ENCODE data around the gene COL4A1.

Gene COL4A1

GRCh38 chr13:110116072-110116487 is 190.9 kb downstream of the COL4A1 start:
- H3K9me2 ChIP-seq (replicated peaks; ENCODE audit: insufficient read depth, low read length), result no peaks in the 10 kb centered on the region
- no peaks in the 10 kb centered on the region for H3K79me2 ChIP-seq (ENCODE audit: low read length)
- H3K9ac ChIP-seq (ENCODE audit: low read length), result no peak overlapping the region
- TF ChIP-seq EZH2 (optimal IDR thresholded peaks at IDR 0.05; ENCODE audit: low read depth, low read length) (no peak), EZH2phosphoT487 (IDR thresholded peaks at IDR 0.05; ENCODE audit: low read length) (no peak)
- TF ChIP-seq, protein P1, sequence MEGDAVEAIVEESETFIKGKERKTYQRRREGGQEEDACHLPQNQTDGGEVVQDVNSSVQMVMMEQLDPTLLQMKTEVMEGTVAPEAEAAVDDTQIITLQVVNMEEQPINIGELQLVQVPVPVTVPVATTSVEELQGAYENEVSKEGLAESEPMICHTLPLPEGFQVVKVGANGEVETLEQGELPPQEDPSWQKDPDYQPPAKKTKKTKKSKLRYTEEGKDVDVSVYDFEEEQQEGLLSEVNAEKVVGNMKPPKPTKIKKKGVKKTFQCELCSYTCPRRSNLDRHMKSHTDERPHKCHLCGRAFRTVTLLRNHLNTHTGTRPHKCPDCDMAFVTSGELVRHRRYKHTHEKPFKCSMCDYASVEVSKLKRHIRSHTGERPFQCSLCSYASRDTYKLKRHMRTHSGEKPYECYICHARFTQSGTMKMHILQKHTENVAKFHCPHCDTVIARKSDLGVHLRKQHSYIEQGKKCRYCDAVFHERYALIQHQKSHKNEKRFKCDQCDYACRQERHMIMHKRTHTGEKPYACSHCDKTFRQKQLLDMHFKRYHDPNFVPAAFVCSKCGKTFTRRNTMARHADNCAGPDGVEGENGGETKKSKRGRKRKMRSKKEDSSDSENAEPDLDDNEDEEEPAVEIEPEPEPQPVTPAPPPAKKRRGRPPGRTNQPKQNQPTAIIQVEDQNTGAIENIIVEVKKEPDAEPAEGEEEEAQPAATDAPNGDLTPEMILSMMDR (IDR thresholded peaks at IDR 0.05; ENCODE audit: low read length), result peak; percentile 40
- DNase-seq, result no peak
- H2AFZ ChIP-seq (ENCODE audit: low read length), result no peak overlapping the region
- no peaks in the 10 kb centered on the region for H4K20me1 ChIP-seq (ENCODE audit: insufficient read depth, low read length)
- no peaks in the 10 kb centered on the region for H3F3A ChIP-seq (ENCODE audit: insufficient read depth, low read length)
- no peaks in the 10 kb centered on the region for H3K27me3 ChIP-seq (replicated peaks; ENCODE audit: insufficient read depth, low read length)
- H3K4me2 ChIP-seq (ENCODE audit: low read depth, low read length), result no peak overlapping the region
- no peaks in the 10 kb centered on the region for H3K9me3 ChIP-seq (replicated peaks; ENCODE audit: insufficient read depth, low read length)
- no peak overlapping the region for H3K27ac ChIP-seq (ENCODE audit: low read length)
- no peak overlapping the region for H3K4me3 ChIP-seq (ENCODE audit: low read length)
- H3K36me3 ChIP-seq (replicated peaks; ENCODE audit: insufficient read depth, low read length), result no peaks in the 10 kb centered on the region
- no peaks in the 10 kb centered on the region for H3K4me1 ChIP-seq (ENCODE audit: low read length)

- Histone ChIP-seq H3K9ac (ENCODE audit: low read length) (no peak overlapping the region), H3K9me3 (replicated peaks; ENCODE audit: insufficient read depth, low read length) (no peaks in the 10 kb centered on the region), H3K4me3 (ENCODE audit: low read length) (no peak overlapping the region), H3K9me2 (replicated peaks; ENCODE audit: insufficient read depth, low read length) (no peaks in the 10 kb centered on the region), H3K4me2 (ENCODE audit: low read depth, low read length) (no peak overlapping the region), H2AFZ (ENCODE audit: low read length) (no peak overlapping the region), H3K27me3 (replicated peaks; ENCODE audit: insufficient read depth, low read length) (no peaks in the 10 kb centered on the region), H3K36me3 (replicated peaks; ENCODE audit: insufficient read depth, low read length) (no peaks in the 10 kb centered on the region), H3K4me1 (ENCODE audit: low read length) (no peaks in the 10 kb centered on the region), H3F3A (ENCODE audit: insufficient read depth, low read length) (no peaks in the 10 kb centered on the region), H3K79me2 (ENCODE audit: low read length) (no peaks in the 10 kb centered on the region), H4K20me1 (ENCODE audit: insufficient read depth, low read length) (no peaks in the 10 kb centered on the region), H3K27ac (ENCODE audit: low read length) (no peak overlapping the region)
- TF ChIP-seq, protein P1 (IDR thresholded peaks at IDR 0.05; ENCODE audit: low read length), result no peak
- TF ChIP-seq EZH2phosphoT487 (IDR thresholded peaks at IDR 0.05; ENCODE audit: low read length) (no peak), EZH2 (optimal IDR thresholded peaks at IDR 0.05; ENCODE audit: low read depth, low read length) (no peak)
- DNase-seq, result no peak
These were observed 191.4 kb downstream of the COL4A1 start for GRCh38 chr13:110115591-110115990.

- no peak overlapping the region for H3K27ac ChIP-seq (ENCODE audit: low read length)
These were observed 192.6 kb downstream of the COL4A1 start for GRCh38 chr13:110114316-110114715.

More at GRCh38 chr13:110114316-110114715, 192.6 kb downstream of the COL4A1 start:
- H3K9me2 ChIP-seq (replicated peaks; ENCODE audit: insufficient read depth, low read length), result no peaks in the 10 kb centered on the region
- no peaks in the 10 kb centered on the region for H3F3A ChIP-seq (ENCODE audit: insufficient read depth, low read length)
- no peaks in the 10 kb centered on the region for H3K79me2 ChIP-seq (ENCODE audit: low read length)
- H3K4me2 ChIP-seq (ENCODE audit: low read depth, low read length), result no peak overlapping the region
- TF ChIP-seq, protein P1 (IDR thresholded peaks at IDR 0.05; ENCODE audit: low read length), result no peak
- TF ChIP-seq EZH2 (optimal IDR thresholded peaks at IDR 0.05; ENCODE audit: low read depth, low read length), result no peak
- no peak for TF ChIP-seq EZH2phosphoT487 (IDR thresholded peaks at IDR 0.05; ENCODE audit: low read length)
- H3K9me3 ChIP-seq (replicated peaks; ENCODE audit: insufficient read depth, low read length), result no peaks in the 10 kb centered on the region
- DNase-seq, result no peak
- no peak overlapping the region for H3K4me3 ChIP-seq (ENCODE audit: low read length)
- no peaks in the 10 kb centered on the region for H4K20me1 ChIP-seq (ENCODE audit: insufficient read depth, low read length)
- H3K9ac ChIP-seq (ENCODE audit: low read length), result no peak overlapping the region
- no peaks in the 10 kb centered on the region for H3K36me3 ChIP-seq (replicated peaks; ENCODE audit: insufficient read depth, low read length)
- H3K4me1 ChIP-seq (ENCODE audit: low read length), result no peaks in the 10 kb centered on the region
- H3K27me3 ChIP-seq (replicated peaks; ENCODE audit: insufficient read depth, low read length), result no peaks in the 10 kb centered on the region
- H2AFZ ChIP-seq (ENCODE audit: low read length), result no peak overlapping the region

Data from MM.1S (cell line).